Peyer's patch (tissue), 4 donors: Measurements from ENCODE around the gene R3HDM2.

ENCODE experiments used
- POLR2A ChIP-seq, 2 donors: fragments of 450-650 bp; IDR thresholded peaks; one replicate each; pipeline ENCODE4 v1.5.1; 2017; ENCODE audit warnings: antibody characterized with exemption in 2 of 2, mild to moderate bottlenecking in 2 of 2, moderate library complexity in 2 of 2
- TF ChIP-seq, protein P1 (sequence below), 6 experiments: fragments of 450-650 bp in 4 of 6; fragments of 200-600 bp in 2 of 6; sonication (generic) in 1 of 6; IDR thresholded peaks; one replicate each; pipeline ENCODE4 v1.5.1; 2017 to 2019; ENCODE audit warnings: antibody characterized with exemption in 6 of 6, mild to moderate bottlenecking in 3 of 6, moderate library complexity in 1 of 6

DNA sequence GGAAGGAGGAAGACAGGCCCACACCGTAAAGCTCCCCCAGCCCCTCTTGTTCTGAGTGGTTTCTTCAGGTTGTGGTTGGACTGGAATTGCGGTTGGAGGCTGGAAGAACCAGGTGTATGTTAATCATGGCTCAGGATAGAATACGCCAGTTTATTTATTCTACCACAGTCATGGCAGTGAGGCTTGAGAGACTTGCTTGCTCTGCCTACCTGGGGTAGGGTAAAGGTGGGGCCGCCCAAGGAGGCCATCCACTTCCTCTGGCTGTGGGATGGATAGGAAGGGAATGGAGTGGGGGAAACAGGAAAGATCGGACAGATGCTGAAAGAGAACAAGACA, 193.3 kb downstream of the R3HDM2 start:
- TF ChIP-seq POLR2A (IDR thresholded peaks at IDR 0.05) = no peak
- TF ChIP-seq, protein P1, sequence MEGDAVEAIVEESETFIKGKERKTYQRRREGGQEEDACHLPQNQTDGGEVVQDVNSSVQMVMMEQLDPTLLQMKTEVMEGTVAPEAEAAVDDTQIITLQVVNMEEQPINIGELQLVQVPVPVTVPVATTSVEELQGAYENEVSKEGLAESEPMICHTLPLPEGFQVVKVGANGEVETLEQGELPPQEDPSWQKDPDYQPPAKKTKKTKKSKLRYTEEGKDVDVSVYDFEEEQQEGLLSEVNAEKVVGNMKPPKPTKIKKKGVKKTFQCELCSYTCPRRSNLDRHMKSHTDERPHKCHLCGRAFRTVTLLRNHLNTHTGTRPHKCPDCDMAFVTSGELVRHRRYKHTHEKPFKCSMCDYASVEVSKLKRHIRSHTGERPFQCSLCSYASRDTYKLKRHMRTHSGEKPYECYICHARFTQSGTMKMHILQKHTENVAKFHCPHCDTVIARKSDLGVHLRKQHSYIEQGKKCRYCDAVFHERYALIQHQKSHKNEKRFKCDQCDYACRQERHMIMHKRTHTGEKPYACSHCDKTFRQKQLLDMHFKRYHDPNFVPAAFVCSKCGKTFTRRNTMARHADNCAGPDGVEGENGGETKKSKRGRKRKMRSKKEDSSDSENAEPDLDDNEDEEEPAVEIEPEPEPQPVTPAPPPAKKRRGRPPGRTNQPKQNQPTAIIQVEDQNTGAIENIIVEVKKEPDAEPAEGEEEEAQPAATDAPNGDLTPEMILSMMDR (IDR thresholded peaks at IDR 0.05) = no peak
